ENCODE results near the gene CDH13. TPM values are rescaled to one million over a fixed set of nuclear protein-coding genes. Genes with fewer than 3 reads are reported as not detected.

CDH13 gene
- total and polyA plus RNA-seq, 9 of the 15 experiments (the other 6 are each of a cell fraction or from before 2014, with no cell fraction given) = 0.03 TPM; not detected in 8

DNA sequence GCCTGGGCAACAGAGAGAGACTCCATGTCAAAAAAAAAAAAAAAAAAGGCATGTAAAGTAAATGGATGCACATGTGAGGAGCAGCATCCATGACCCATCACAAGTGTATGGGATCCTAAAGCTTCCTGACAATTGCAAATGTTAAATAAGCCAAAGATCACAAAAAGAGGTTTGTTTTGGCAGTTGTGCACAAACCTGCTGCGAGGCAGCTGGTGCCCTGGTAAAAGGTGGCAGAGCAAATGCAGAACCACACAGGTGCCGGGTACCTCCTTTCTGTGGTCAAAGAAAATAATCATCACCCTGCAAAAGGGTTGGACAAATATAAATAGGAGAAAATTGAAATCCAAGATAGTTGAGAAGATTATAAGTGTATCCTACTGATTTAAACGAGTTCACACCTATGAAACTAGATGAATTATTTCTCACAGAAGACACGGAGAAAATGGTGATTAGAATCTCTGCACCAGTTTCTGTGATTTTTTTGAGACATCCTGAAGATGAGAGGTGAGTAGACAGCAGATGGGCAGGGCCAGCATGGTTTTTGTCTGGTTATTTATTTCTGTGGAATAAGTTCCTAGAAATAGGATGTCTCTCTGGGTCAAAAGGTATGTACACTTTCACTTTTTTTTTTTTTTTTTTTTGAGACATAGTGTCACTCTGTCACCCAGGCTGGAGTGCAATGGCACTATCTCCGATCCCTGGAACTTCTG is 291.3 kb downstream of the CDH13 start (continued):
- TF ChIP-seq PPARD (CRISPR knock-in tag; IDR thresholded peaks at IDR 0.05) = no peak

DNA sequence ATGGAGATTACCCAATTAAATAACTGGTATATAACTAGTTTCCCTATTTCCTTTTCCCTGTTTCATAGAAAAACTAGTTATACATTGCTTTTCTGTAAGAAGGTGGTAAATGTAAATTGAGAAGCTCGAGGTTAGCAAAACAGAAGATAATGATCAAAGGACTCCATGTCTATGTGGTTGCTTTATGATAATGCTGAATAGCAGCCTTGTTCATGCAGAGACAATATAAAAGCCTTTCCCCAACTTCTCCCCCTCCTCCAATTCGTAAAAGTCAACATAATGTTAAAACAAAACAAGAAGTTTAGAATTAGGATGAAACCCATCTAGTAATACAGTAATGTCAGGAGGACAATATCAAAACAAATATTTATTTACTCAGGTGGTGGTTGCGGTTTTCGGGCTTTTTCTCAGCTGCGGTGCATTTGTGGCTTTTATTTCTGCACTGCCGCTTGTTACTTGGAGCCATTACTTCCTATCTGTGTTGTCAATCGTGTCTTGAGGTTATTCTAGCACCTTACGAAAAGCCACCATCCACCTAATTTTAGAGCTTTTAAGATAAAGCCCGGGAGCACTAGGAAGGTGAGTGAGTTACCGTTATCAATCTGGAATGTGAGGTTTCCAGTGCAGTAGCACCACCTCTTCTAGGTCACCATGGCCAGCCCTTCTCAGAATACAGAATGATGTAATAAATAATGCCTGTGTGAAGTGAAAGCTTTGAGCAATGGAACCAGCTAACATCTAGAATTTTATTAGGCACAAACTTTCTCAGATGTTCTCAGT is 297.5 kb downstream of the CDH13 start:
- Histone ChIP-seq H3K9me1 (ENCODE audit: control insufficient read depth, insufficient read depth, low read length) (no peaks in the 10 kb centered on the region), H3K9me3 (replicated peaks; ENCODE audit: control insufficient read depth, insufficient read depth, low read depth, low read length) (no peaks in the 10 kb centered on the region), H3K4me1 (replicated peaks in 1 of 2; ENCODE audit: control insufficient read depth in 2 of 2, insufficient read depth in 2 of 2, low read length in 2 of 2) (no peaks in the 10 kb centered on the region), H3K4me3 (no peak overlapping the region), H3K9ac (ENCODE audit: insufficient read depth in 1 of 2, low read depth in 2 of 2, low read length in 2 of 2) (no peak overlapping the region), H3K27me3 (ENCODE audit: control insufficient read depth in 2 of 2, insufficient read depth in 2 of 2, low read length in 2 of 2) (no peaks in the 10 kb centered on the region), H3K79me2 (ENCODE audit: control insufficient read depth, insufficient read depth, low read length) (no peaks in the 10 kb centered on the region), H3K36me3 (ENCODE audit: control insufficient read depth, insufficient read depth, low read length) (no peaks in the 10 kb centered on the region), H3K4me2 (ENCODE audit: insufficient read depth, low read length) (no peak overlapping the region), H3K27ac (ENCODE audit: extremely low read depth, low read depth, low read length) (no peak overlapping the region), H2AFZ (ENCODE audit: low read depth, low read length) (no peak overlapping the region), H4K20me1 (replicated peaks; ENCODE audit: control insufficient read depth, insufficient read depth, low read length) (no peaks in the 10 kb centered on the region)
- BruUV-seq (replicated peaks) = no TSS peak
- WGBS (ENCODE audit: insufficient coverage, low coverage, missing lambda C conversion rate) = 1% methylated on average over 10 of the region's 10 CpGs
- FAIRE-seq (no peak), DNase-seq (ENCODE audit: extremely low read depth in 1 of 4, low spot score in 3 of 4) (no peak), ATAC-seq (no peak)
- POLR2A ChIA-PET = no interaction called here
- intact Hi-C loops (cut with micrococcal nuclease) = no loop called here
- in situ Hi-C loops (cut with MboI) = no loop called here
- CTCF ChIA-PET (ENCODE audit: low intra/inter-chr PET ratio) = no interaction called here
- TF ChIP-seq NUFIP1 (IDR thresholded peaks at IDR 0.05; ENCODE audit: partially characterized antibody) = no peak
- no peak for TF ChIP-seq MXI1 (IDR thresholded peaks at IDR 0.05; ENCODE audit: low read depth, low read length)
- TF ChIP-seq MECOM (CRISPR knock-in tag; IDR thresholded peaks at IDR 0.05) = no peak
- TF ChIP-seq GTF2F1 (IDR thresholded peaks at IDR 0.05; ENCODE audit: low read depth, low read length) = no peak
- TF ChIP-seq SRSF7 (optimal IDR thresholded peaks at IDR 0.05; ENCODE audit: low read depth, low read length) = no peak
- TF ChIP-seq HDGF (IDR thresholded peaks at IDR 0.05) = no peak
- TF ChIP-seq, protein P1, sequence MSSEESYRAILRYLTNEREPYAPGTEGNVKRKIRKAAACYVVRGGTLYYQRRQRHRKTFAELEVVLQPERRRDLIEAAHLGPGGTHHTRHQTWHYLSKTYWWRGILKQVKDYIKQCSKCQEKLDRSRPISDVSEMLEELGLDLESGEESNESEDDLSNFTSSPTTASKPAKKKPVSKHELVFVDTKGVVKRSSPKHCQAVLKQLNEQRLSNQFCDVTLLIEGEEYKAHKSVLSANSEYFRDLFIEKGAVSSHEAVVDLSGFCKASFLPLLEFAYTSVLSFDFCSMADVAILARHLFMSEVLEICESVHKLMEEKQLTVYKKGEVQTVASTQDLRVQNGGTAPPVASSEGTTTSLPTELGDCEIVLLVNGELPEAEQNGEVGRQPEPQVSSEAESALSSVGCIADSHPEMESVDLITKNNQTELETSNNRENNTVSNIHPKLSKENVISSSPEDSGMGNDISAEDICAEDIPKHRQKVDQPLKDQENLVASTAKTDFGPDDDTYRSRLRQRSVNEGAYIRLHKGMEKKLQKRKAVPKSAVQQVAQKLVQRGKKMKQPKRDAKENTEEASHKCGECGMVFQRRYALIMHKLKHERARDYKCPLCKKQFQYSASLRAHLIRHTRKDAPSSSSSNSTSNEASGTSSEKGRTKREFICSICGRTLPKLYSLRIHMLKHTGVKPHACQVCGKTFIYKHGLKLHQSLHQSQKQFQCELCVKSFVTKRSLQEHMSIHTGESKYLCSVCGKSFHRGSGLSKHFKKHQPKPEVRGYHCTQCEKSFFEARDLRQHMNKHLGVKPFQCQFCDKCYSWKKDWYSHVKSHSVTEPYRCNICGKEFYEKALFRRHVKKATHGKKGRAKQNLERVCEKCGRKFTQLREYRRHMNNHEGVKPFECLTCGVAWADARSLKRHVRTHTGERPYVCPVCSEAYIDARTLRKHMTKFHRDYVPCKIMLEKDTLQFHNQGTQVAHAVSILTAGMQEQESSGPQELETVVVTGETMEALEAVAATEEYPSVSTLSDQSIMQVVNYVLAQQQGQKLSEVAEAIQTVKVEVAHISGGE (CRISPR knock-in tag; IDR thresholded peaks at IDR 0.05) = no peak
- TF ChIP-seq, protein P2, sequence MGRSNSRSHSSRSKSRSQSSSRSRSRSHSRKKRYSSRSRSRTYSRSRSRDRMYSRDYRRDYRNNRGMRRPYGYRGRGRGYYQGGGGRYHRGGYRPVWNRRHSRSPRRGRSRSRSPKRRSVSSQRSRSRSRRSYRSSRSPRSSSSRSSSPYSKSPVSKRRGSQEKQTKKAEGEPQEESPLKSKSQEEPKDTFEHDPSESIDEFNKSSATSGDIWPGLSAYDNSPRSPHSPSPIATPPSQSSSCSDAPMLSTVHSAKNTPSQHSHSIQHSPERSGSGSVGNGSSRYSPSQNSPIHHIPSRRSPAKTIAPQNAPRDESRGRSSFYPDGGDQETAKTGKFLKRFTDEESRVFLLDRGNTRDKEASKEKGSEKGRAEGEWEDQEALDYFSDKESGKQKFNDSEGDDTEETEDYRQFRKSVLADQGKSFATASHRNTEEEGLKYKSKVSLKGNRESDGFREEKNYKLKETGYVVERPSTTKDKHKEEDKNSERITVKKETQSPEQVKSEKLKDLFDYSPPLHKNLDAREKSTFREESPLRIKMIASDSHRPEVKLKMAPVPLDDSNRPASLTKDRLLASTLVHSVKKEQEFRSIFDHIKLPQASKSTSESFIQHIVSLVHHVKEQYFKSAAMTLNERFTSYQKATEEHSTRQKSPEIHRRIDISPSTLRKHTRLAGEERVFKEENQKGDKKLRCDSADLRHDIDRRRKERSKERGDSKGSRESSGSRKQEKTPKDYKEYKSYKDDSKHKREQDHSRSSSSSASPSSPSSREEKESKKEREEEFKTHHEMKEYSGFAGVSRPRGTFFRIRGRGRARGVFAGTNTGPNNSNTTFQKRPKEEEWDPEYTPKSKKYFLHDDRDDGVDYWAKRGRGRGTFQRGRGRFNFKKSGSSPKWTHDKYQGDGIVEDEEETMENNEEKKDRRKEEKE (IDR thresholded peaks at IDR 0.05; ENCODE audit: borderline replicate concordance in 1 of 2, control insufficient read depth in 1 of 2, low read depth in 2 of 2, low read length in 1 of 2) = no peak
- TF ChIP-seq DMBX1 (CRISPR knock-in tag; IDR thresholded peaks at IDR 0.05; ENCODE audit: borderline replicate concordance) = no peak
- no peak for TF ChIP-seq SREBF1 (IDR thresholded peaks at IDR 0.05; ENCODE audit: borderline replicate concordance, low read depth, low read length)
- no peak for TF ChIP-seq SIX5 (IDR thresholded peaks at IDR 0.05; ENCODE audit: borderline replicate concordance in 1 of 2, insufficient read depth in 1 of 2, low read depth in 1 of 2, low read length in 2 of 2)

Data from K562 (cell line).